B cell (primary cell): ENCODE measurements around the gene EHBP1L1. TPM values are rescaled to one million over a fixed set of nuclear protein-coding genes. Genes with fewer than 3 reads are reported as not detected.

ENCODE experiments used
- ATAC-seq: fragments of 200-7000 bp; cut with Tn5 transposase; one replicate; pipeline ENCODE4 v1.10.0; 2021; ENCODE audit warnings: low read depth, mild to moderate bottlenecking, moderate number of reproducible peaks, moderate library complexity
- CTCF ChIA-PET: fragments of 350-600 bp; sonication (Branson Sonifier 250); formaldehyde crosslinking; loops from one replicate; lab custom pipeline; 2021; ENCODE audit warnings: antibody characterized with exemption, inconsistent platforms; lab: Charles Lee
- POLR2A ChIA-PET: fragments of 350-600 bp; sonication (Branson Sonifier 250); formaldehyde crosslinking; loops from one replicate; lab custom pipeline; 2021; ENCODE audit warnings: antibody characterized with exemption; lab: Charles Lee
- DNase-seq: peaks from one replicate; pipeline ENCODE4 v3.0.0; 2013
- H2AFZ ChIP-seq: 2 replicates; pipeline ENCODE4 v1.6.1; 2012; ENCODE audit warnings: mild to moderate bottlenecking, low read depth, low read length; ENCODE audit not compliant: insufficient read depth, poor library complexity, severe bottlenecking
- H3K27ac ChIP-seq, 2 donors: 1 replicate in 1 of 2; 2 replicates in 1 of 2; pipeline ENCODE4 v1.5.1; 2012 to 2013; ENCODE audit warnings: low read length in 2 of 2, mild to moderate bottlenecking in 2 of 2, moderate library complexity in 1 of 2
- H3K27me3 ChIP-seq, 4 experiments: fragments of 200-600 bp in 1 of 4; sonication (generic) in 1 of 4; replicated peaks in 1 of 4; 1 replicate in 2 of 4; 2 replicates in 2 of 4; pipeline versions ENCODE4 v1.6.1 to v1.7.0; 2013 to 2016; ENCODE audit warnings: low read length in 3 of 4, mild to moderate bottlenecking in 2 of 4, mixed read lengths in 1 of 4, moderate library complexity in 1 of 4; ENCODE audit not compliant: insufficient read depth in 4 of 4, control insufficient read depth in 3 of 4; ENCODE audit errors: control extremely low read depth in 1 of 4
- H3K36me3 ChIP-seq, 2 experiments: replicated peaks in 1 of 2; 1 replicate in 1 of 2; 2 replicates in 1 of 2; pipeline versions ENCODE4 v1.6.1 to v1.7.1; 2013; ENCODE audit warnings: low read length in 1 of 2; ENCODE audit not compliant: insufficient read depth in 2 of 2, control insufficient read depth in 1 of 2; ENCODE audit errors: control extremely low read depth in 1 of 2, extremely low read depth in 1 of 2
- H3K4me1 ChIP-seq, 2 donors: fragments of 200-600 bp in 1 of 2; sonication (generic) in 1 of 2; 1 replicate in 1 of 2; 2 replicates in 1 of 2; pipeline versions ENCODE4 v1.5.1 to v1.6.1; 2013 to 2017; ENCODE audit warnings: low read length in 2 of 2; ENCODE audit not compliant: control insufficient read depth in 2 of 2, insufficient read depth in 2 of 2
- H3K4me2 ChIP-seq: replicated peaks from 2 replicates; pipeline ENCODE3; 2012; ENCODE audit warnings: mild to moderate bottlenecking, low read depth, low read length; ENCODE audit not compliant: poor library complexity, severe bottlenecking
- H3K4me3 ChIP-seq, 5 experiments: fragments of 200-600 bp in 1 of 5; sonication (generic) in 1 of 5; 1 replicate in 3 of 5; 2 replicates in 2 of 5; pipeline versions ENCODE4 v1.5.1 to v1.7.0; 2011 to 2016; ENCODE audit warnings: low read length in 4 of 5, mild to moderate bottlenecking in 4 of 5, low read depth in 2 of 5, control low read depth in 1 of 5, moderate library complexity in 1 of 5; ENCODE audit not compliant: insufficient read depth in 1 of 5; ENCODE audit errors: control extremely low read depth in 1 of 5, extremely low read depth in 1 of 5
- H3K79me2 ChIP-seq: fragments of 200-600 bp; sonication (generic); one replicate; pipeline ENCODE4 v1.6.0; 2016; ENCODE audit warnings: low read length; ENCODE audit not compliant: control insufficient read depth, insufficient read depth
- H3K9ac ChIP-seq: fragments of 200-600 bp; sonication (generic); 2 replicates; pipeline ENCODE4 v1.6.1; 2017; ENCODE audit warnings: mild to moderate bottlenecking, low read length, moderate library complexity
- H3K9me3 ChIP-seq, 3 donors: one replicate each; pipeline versions ENCODE4 v1.6.1 to v1.7.1; 2013; ENCODE audit warnings: low read length in 2 of 3; ENCODE audit not compliant: control insufficient read depth in 2 of 3, insufficient read depth in 1 of 3; ENCODE audit errors: control extremely low read depth in 1 of 3
- H4K20me1 ChIP-seq: 2 replicates; pipeline ENCODE4 v1.6.0; 2012; ENCODE audit warnings: mild to moderate bottlenecking, low read length; ENCODE audit not compliant: insufficient read depth, control insufficient read depth, poor library complexity, severe bottlenecking
- H3K27ac Mint-ChIP-seq: one replicate; pipeline ENCODE4 v1.8.0; 2021; ENCODE audit warnings: mixed read lengths
- H3K27me3 Mint-ChIP-seq: one replicate; pipeline ENCODE4 v1.8.0; 2021; ENCODE audit warnings: mixed read lengths
- H3K4me1 Mint-ChIP-seq: one replicate; pipeline ENCODE4 v1.8.0; 2021; ENCODE audit warnings: mixed read lengths
- H3K4me3 Mint-ChIP-seq: one replicate; pipeline ENCODE4 v1.8.0; 2021; ENCODE audit warnings: mixed read lengths
- H3K9me3 Mint-ChIP-seq: one replicate; pipeline ENCODE4 v1.8.0; 2022; ENCODE audit warnings: mixed read lengths; ENCODE audit not compliant: insufficient read depth
- EZH2 ChIP-seq: IDR thresholded peaks from 2 replicates; pipeline ENCODE4 v1.6.1; 2012; ENCODE audit warnings: borderline replicate concordance, low read depth, mild to moderate bottlenecking, moderate library complexity, low read length; ENCODE audit not compliant: insufficient read depth, poor library complexity, severe bottlenecking
- WGBS: methylation state at CpG from one replicate; pipeline ENCODE4 v1.1.5; 2013; ENCODE audit warnings: missing lambda C conversion rate; ENCODE audit not compliant: insufficient coverage; 5-methylcytosine and 5-hydroxymethylcytosine counted together
- intact Hi-C: fragments of 100-400 bp; cut with micrococcal nuclease; formaldehyde crosslinking; loops from one replicate; pipeline ENCODE4 v1.10.0; 2022
- polyA plus RNA-seq: library from polyadenylated mRNA; depleted of rRNA; stranded (reverse); fragments of >200 nt; gene quantifications from 2 replicates; pipeline ENCODE4 v1.2.3, GENCODE V29; 2012
- total RNA-seq, 2 donors: library from RNA; stranded (reverse); fragments of 120-200 nt in 1 of 2; gene quantifications; 1 replicate in 1 of 2; 2 replicates in 1 of 2; pipeline versions ENCODE4 v1.2.3 to v1.2.4, GENCODE V29; 2013 to 2022
- TF ChIP-seq, protein P1 (sequence below): fragments of 200-600 bp; IDR thresholded peaks from one replicate; pipeline ENCODE4 v1.8.0; 2022; ENCODE audit warnings: antibody characterized with exemption, mild to moderate bottlenecking

The EHBP1L1 gene
- total and polyA plus RNA-seq, 2 donors (not counting 1 experiment from before 2014, with no cell fraction given), result 202 to 279 TPM

DNA sequence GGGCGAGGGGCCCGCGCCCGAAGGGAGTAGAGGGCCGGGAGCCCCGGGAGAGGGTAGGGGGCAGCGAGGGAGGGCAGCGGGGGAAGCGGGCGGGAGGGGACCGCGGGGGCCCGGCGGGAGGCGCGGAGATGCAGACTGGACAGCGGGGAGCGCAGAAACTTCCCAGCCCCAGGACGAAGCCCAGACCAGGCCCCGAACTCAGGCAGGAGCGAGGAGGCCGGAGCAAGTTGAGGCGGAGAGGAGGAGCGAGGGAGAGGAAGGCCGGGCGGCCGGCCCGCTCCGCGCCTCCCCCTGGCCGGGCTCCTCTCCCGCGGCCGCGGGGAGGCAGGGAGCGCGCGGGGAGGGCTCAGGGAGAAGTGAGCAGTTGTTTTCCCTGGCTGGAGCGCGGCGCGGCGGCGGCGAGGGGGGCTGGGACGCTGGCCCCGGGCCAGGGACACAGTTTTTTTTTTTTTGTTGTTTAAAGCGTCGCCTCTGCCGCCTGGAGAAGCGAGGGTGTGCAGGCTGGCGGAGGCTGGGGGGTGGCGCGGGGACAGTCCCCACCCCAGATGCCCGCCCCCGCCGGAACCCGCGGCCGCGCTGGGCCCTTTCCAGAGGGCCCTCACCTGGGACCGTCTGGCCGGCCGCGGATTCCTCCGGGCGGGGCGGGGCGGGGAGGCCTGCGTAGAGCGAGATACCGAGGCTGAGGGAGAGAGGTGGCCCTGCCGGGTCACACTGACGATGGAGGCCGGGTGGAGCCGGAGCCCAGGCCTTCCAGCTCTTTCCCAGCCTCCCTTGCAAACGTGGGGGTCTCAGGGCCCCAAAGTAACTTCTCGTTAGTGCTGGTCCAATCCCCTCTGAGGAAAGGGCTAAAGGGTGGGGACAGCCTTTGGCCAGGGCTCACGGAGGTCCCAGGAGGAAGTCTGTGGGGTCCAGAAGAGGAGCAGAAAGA is 17.6 kb upstream of the EHBP1L1 start, which contains the start of gene LTBP3:
LTBP3 (minus strand) TSS at position 358 of the 928 bp plus-strand sequence. CDS start 400 bp downstream, outside the sequence.
- no peaks in the 10 kb centered on the region for H3K36me3 ChIP-seq
- CTCF ChIA-PET, result interaction anchor here (1.0 to 1.8 kb wide), 6 partner anchors 11 to 32 kb away, joined by 3 to 9 read pairs (median 4); no protein-coding TSS in a partner anchor
- peak within 1 kb of the TSS; percentile 64 for H3K9ac ChIP-seq
- Mint-ChIP-seq H3K27me3 (peaks cover 3% of the 10 kb centered on the region), H3K4me3 (peak within 1 kb of the TSS; percentile 81), H3K27ac (peak within 1 kb of the TSS; percentile 68), H3K9me3 (no peaks in the 10 kb centered on the region), H3K4me1 (peaks cover 28% of the 10 kb centered on the region)
- ATAC-seq (peak; percentile 60), DNase-seq (peak; percentile 52)
- no peaks in the 10 kb centered on the region for H3K9me3 ChIP-seq
- H3K27me3 ChIP-seq, result no peaks in the 10 kb centered on the region
- WGBS, result 1% methylated on average over 66 of the region's 79 CpGs
- no peaks in the 10 kb centered on the region for H4K20me1 ChIP-seq
- peak within 1 kb of the TSS; percentile 22 to 62 (median 54) for H3K4me3 ChIP-seq
- peaks cover 11 to 33% of the 10 kb centered on the region in 2 donors for H3K4me1 ChIP-seq
- intact Hi-C loops, result loop anchor here (1.0 kb wide), 1 partner anchor 12 kb away; the partner anchor contains the start of gene ZNRD2
- H3K27ac ChIP-seq, result peak within 1 kb of the TSS; percentile 57 to 62
- peak within 1 kb of the TSS; percentile 80 for H2AFZ ChIP-seq
- peak within 1 kb of the TSS; percentile 99 for H3K4me2 ChIP-seq
- peaks cover 46% of the 10 kb centered on the region for H3K79me2 ChIP-seq
- TF ChIP-seq, protein P1, sequence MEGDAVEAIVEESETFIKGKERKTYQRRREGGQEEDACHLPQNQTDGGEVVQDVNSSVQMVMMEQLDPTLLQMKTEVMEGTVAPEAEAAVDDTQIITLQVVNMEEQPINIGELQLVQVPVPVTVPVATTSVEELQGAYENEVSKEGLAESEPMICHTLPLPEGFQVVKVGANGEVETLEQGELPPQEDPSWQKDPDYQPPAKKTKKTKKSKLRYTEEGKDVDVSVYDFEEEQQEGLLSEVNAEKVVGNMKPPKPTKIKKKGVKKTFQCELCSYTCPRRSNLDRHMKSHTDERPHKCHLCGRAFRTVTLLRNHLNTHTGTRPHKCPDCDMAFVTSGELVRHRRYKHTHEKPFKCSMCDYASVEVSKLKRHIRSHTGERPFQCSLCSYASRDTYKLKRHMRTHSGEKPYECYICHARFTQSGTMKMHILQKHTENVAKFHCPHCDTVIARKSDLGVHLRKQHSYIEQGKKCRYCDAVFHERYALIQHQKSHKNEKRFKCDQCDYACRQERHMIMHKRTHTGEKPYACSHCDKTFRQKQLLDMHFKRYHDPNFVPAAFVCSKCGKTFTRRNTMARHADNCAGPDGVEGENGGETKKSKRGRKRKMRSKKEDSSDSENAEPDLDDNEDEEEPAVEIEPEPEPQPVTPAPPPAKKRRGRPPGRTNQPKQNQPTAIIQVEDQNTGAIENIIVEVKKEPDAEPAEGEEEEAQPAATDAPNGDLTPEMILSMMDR, result no peak
- TF ChIP-seq EZH2, result no peak
- POLR2A ChIA-PET, result interaction anchor here (0.7 to 1.1 kb wide), 4 partner anchors 12 to 18 kb away, joined by 3 to 5 read pairs (median 3); partner anchors contain the start of genes EHBP1L1 and FAM89B
